Measurements from ENCODE around the gene MST1. TPM values are rescaled to one million over a fixed set of nuclear protein-coding genes. Genes with fewer than 3 reads are reported as not detected.

MST1 gene
- total RNA-seq, 2 experiments from 2014 or later: 10.7 to 13.1 TPM

DNA sequence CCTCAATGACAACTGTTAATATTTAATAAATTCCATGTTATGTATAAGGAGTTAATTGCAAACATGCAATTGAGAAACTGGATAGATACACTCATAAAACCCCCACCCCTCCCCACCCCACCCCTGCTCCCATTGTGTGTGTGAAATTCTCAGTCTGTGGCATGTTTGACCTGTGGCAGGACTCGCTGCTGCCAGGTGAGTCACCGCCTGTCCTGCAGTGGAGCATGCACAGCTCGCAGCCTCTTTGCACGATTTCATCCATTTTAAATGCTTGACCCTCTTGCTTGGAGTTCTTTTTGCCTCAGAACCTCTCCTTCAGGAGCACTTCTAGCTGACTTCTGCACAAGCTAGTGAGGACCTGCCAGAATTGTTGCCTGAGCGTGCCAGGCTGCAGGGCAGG lies 20.4 kb downstream of the MST1 start:
- DNase-seq: no peak
- intact Hi-C loops (cut with micrococcal nuclease): no loop called here
- Mint-ChIP-seq H3K9me3 (no peaks in the 10 kb centered on the region), H3K27ac (no peak overlapping the region), H3K4me3 (no peak overlapping the region), H3K4me1 (ENCODE audit: low read depth) (peaks cover 12% of the 10 kb centered on the region), H3K36me3 (ENCODE audit: low read depth) (no peaks in the 10 kb centered on the region), H3K27me3 (ENCODE audit: low read depth) (no peaks in the 10 kb centered on the region)
- CTCF ChIA-PET: interaction anchor here (1.1 to 5.4 kb wide), 2 partner anchors 102 to 130 kb away, joined by 3 to 171 read pairs; no protein-coding TSS in a partner anchor

DNA sequence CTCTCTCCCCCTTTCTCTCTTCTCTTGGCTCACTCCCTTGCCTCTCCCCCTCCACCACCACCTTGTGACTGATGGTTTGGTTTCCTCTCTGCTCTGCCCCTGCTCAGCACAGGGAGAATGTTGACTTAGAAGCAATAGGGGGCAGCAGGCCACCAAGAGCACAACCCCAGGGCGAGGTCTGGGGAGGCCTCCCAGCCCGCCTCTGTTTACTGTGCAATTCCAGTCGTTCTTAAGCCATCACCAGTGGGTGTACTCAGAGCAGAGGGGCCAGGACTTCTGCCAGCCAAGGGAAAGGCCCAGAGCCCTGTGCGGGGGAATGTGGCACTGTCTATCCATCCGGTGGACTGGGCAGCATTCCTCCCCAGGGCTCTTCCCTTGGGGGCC lies 20.9 kb downstream of the MST1 start:
- no peaks in the 10 kb centered on the region for H3K36me3 Mint-ChIP-seq (ENCODE audit: low read depth)
- no peak overlapping the region for H3K4me3 Mint-ChIP-seq
- no peak for DNase-seq
- H3K27me3 Mint-ChIP-seq (ENCODE audit: low read depth): no peaks in the 10 kb centered on the region
- H3K9me3 Mint-ChIP-seq: no peaks in the 10 kb centered on the region
- CTCF ChIA-PET: interaction anchor here (2.1 to 5.4 kb wide), 2 partner anchors 129 kb away, joined by 10 to 171 read pairs; no protein-coding TSS in a partner anchor
- no peak overlapping the region for H3K27ac Mint-ChIP-seq
- intact Hi-C loops (cut with micrococcal nuclease): no loop called here
- peaks cover 10% of the 10 kb centered on the region for H3K4me1 Mint-ChIP-seq (ENCODE audit: low read depth)

DNA sequence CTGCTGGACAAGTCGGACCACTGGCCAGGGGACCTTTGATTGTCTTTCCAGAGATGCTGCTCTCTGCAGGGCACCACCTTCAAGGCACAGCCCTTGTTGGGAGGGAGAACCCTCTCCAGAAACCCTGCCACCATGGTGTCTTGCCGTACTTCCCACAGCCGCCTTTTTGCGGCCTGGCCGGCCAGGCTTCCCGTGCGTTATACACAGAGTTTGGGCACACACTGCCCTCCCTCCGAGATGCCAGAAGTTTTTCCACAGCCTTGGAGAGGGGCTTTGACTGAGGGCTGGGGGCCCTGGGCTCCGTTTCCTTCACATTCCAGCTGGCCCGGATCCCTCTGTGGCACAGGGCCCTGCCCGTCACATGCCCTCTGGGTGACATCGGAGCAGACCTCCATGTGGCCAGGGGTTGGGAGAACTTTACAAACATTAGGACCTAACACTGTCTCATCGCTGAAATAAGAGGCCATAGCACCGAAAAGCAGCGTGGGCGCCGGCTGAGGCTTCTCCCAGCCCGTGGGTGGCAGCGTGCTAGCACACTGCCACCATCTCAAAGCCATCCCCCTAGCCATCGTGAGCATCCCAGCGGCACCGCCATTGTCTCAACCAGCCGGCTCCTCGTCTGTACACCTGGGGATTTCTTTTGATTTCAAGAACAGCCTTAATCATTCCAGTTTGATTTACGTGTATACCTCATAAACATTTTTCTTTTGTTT lies 21.4 kb downstream of the MST1 start:
- Mint-ChIP-seq H3K4me1 (ENCODE audit: low read depth) (peaks cover 7% of the 10 kb centered on the region), H3K36me3 (ENCODE audit: low read depth) (no peaks in the 10 kb centered on the region), H3K27ac (no peak overlapping the region), H3K4me3 (no peak overlapping the region), H3K9me3 (no peaks in the 10 kb centered on the region), H3K27me3 (ENCODE audit: low read depth) (no peaks in the 10 kb centered on the region)
- no peak for DNase-seq
- CTCF ChIA-PET: interaction anchor here (2.1 kb wide), 1 partner anchor 128 kb away, joined by 10 read pairs; no protein-coding TSS in a partner anchor
- intact Hi-C loops (cut with micrococcal nuclease): no loop called here

DNA sequence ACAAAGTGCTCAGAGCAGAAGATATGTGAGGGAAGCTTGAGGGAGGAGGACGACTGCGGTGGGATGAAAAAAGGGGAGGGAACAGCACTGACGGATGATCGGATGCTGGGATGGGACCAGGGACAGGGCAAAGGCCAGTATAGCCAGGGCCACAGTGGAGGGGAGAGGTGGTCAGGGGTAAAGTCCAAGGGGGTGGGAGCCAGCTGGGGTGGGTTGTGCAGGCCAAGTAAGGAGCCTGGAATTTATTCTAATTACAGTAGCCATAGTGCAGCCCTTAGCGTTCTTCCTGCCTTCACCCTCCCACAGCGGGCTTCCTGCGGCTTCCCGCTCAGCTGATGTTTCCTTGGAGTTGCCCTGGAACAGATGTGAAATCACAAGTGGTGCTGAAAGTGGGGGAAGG lies 22.7 kb downstream of the MST1 start:
- Mint-ChIP-seq H3K4me3 (no peak overlapping the region), H3K9me3 (no peaks in the 10 kb centered on the region), H3K27ac (no peak overlapping the region), H3K27me3 (ENCODE audit: low read depth) (no peaks in the 10 kb centered on the region), H3K36me3 (ENCODE audit: low read depth) (no peaks in the 10 kb centered on the region), H3K4me1 (ENCODE audit: low read depth) (no peaks in the 10 kb centered on the region)
- CTCF ChIA-PET: interaction anchor here (1.5 to 2.1 kb wide), 2 partner anchors 14 to 127 kb away, joined by 3 to 10 read pairs; no protein-coding TSS in a partner anchor
- intact Hi-C loops (cut with micrococcal nuclease): no loop called here
- DNase-seq: no peak

DNA sequence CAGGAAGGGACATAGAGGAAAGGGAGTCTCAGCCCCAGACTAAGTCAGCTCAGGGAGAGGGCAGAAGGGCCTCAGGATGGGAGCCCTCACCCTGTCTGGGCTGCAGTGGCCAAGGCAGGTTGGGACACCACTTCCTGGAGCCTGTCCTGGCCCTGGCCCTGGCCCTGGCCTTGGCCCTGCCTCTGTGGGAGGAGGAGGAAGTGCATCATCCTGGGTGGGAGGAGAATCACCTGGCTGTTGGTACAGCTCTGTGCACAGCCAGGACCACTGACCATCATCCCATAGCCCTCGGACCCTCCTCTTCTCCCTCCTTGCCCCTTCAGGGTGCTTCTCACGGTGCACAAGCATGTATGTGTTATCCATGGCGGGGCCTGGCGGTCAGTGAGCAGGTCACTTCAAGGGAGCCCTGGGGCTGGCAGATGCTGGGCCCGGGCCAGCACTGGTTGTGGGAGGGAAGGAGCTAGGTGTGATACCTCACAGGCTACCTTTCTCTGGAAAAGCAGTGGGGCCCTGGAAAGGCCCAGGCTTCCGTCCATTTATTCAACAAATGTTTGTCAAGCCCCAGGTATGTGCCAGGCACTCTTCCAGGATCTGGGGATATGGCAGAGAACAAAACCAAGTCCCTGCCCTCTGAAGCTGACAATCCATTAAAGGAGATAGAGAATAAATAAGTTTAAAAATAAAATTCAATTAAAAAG lies 23.3 kb downstream of the MST1 start:
- DNase-seq: no peak
- Mint-ChIP-seq H3K4me1 (ENCODE audit: low read depth) (no peaks in the 10 kb centered on the region), H3K27me3 (ENCODE audit: low read depth) (no peaks in the 10 kb centered on the region), H3K4me3 (no peak overlapping the region), H3K27ac (no peak overlapping the region), H3K9me3 (no peaks in the 10 kb centered on the region), H3K36me3 (ENCODE audit: low read depth) (no peaks in the 10 kb centered on the region)
- CTCF ChIA-PET: interaction anchor here (0.6 to 2.1 kb wide), 3 partner anchors 13 to 542 kb away, joined by 3 to 10 read pairs (median 4); no protein-coding TSS in a partner anchor
- intact Hi-C loops (cut with micrococcal nuclease): no loop called here

DNA sequence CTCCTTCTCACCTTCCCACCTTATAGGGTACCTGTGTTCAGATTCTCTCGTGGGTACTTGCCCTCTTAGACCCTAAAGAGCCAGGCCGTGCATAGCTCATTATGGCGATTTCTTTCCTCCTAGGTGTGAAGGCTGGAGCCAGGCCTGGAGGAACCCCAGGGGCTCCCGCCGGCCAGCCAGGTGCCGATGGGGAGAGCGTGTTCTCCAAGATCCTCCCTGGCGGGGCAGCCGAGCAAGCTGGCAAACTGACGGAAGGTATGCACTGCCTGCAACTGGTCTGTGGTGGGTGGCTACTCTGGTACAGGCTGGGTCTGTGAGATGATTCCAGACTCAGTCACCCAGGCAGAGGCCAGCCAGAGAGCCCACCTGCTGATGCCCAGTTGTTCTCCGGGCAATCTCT lies 25.0 kb downstream of the MST1 start:
- no peaks in the 10 kb centered on the region for H3K4me1 Mint-ChIP-seq (ENCODE audit: low read depth)
- DNase-seq: no peak
- H3K9me3 Mint-ChIP-seq: no peaks in the 10 kb centered on the region
- no peaks in the 10 kb centered on the region for H3K27me3 Mint-ChIP-seq (ENCODE audit: low read depth)
- H3K36me3 Mint-ChIP-seq (ENCODE audit: low read depth): no peaks in the 10 kb centered on the region
- H3K27ac Mint-ChIP-seq: no peak overlapping the region
- intact Hi-C loops (cut with micrococcal nuclease): no loop called here
- H3K4me3 Mint-ChIP-seq: no peak overlapping the region
- CTCF ChIA-PET: interaction anchor here (1.3 kb wide), 1 partner anchor 124 kb away, joined by 6 read pairs; no protein-coding TSS in a partner anchor

DNA sequence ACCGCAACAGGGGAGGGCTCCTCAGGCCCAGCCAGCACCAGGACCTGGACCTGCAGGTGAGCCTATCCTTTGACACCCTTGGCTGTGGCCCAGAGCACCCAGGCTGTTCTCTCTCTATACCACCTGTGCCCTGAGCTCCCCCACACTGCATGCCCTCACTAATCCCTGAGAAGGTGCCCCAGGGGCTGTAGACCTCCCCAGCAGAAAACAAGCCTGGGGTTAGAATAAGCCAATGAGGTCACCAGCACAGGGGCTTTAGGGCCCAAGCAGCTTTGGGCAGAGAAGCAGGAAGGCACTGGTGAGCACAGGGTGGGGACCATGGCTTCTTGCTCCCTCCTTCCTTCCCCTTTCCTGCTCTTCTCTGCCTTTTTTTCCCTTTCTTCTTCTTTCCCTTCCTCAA lies 25.4 kb downstream of the MST1 start:
- no peak overlapping the region for H3K4me3 Mint-ChIP-seq
- no peaks in the 10 kb centered on the region for H3K36me3 Mint-ChIP-seq (ENCODE audit: low read depth)
- no peaks in the 10 kb centered on the region for H3K4me1 Mint-ChIP-seq (ENCODE audit: low read depth)
- intact Hi-C loops (cut with micrococcal nuclease): no loop called here
- no peak for DNase-seq
- H3K27me3 Mint-ChIP-seq (ENCODE audit: low read depth): no peaks in the 10 kb centered on the region
- no peaks in the 10 kb centered on the region for H3K9me3 Mint-ChIP-seq
- H3K27ac Mint-ChIP-seq: no peak overlapping the region
- CTCF ChIA-PET: interaction anchor here (1.3 kb wide), 1 partner anchor 124 kb away, joined by 6 read pairs; no protein-coding TSS in a partner anchor

DNA sequence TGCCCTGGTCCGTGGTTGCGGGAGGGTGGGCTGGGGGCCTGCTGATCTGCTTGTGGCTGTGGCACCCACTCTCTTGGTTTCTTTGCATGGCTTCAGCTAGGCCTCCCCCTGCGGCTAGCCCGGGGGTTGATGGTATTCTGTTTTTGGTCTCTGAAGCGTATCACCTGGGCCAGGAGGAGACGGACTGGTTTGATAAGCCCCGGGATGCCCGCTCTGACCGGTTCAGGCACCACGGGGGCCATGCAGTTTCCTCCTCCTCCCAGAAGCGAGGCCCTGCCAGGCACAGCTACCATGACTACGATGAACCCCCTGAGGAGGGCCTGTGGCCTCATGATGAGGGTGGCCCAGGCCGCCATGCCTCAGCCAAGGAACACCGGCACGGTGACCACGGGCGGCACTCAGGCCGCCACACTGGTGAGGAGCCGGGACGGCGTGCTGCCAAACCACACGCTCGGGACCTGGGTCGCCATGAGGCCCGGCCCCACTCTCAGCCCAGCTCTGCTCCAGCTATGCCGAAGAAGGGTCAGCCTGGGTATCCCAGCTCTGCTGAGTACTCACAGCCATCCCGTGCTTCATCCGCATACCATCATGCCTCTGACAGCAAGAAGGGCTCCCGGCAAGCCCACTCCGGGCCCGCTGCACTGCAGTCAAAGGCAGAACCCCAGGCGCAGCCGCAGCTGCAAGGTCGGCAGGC lies 26.4 kb downstream of the MST1 start:
- intact Hi-C loops (cut with micrococcal nuclease): no loop called here
- no peak overlapping the region for H3K27ac Mint-ChIP-seq
- CTCF ChIA-PET: interaction anchor here (1.3 kb wide), 1 partner anchor 123 kb away, joined by 6 read pairs; no protein-coding TSS in a partner anchor
- H3K27me3 Mint-ChIP-seq (ENCODE audit: low read depth): no peaks in the 10 kb centered on the region
- no peaks in the 10 kb centered on the region for H3K4me1 Mint-ChIP-seq (ENCODE audit: low read depth)
- DNase-seq: no peak
- no peaks in the 10 kb centered on the region for H3K36me3 Mint-ChIP-seq (ENCODE audit: low read depth)
- H3K9me3 Mint-ChIP-seq: no peaks in the 10 kb centered on the region
- H3K4me3 Mint-ChIP-seq: no peak overlapping the region

DNA sequence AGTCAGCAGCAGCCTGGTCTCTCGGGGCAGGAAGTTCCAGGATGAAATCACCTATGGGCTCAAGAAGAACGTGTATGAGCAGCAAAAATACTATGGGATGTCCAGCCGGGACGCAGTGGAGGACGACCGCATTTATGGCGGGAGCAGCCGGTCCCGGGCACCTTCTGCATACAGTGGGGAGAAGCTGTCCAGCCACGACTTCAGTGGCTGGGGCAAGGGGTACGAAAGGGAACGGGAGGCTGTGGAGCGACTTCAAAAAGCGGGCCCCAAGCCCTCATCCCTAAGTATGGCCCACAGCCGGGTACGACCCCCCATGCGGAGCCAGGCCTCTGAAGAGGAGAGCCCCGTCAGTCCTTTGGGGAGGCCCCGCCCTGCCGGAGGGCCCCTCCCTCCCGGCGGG lies 27.3 kb downstream of the MST1 start:
- Mint-ChIP-seq H3K9me3 (no peaks in the 10 kb centered on the region), H3K36me3 (ENCODE audit: low read depth) (no peaks in the 10 kb centered on the region), H3K27me3 (ENCODE audit: low read depth) (no peaks in the 10 kb centered on the region), H3K4me1 (ENCODE audit: low read depth) (no peaks in the 10 kb centered on the region), H3K4me3 (no peak overlapping the region), H3K27ac (no peak overlapping the region)
- CTCF ChIA-PET: no interaction called here
- DNase-seq: no peak
- intact Hi-C loops (cut with micrococcal nuclease): no loop called here

DNA sequence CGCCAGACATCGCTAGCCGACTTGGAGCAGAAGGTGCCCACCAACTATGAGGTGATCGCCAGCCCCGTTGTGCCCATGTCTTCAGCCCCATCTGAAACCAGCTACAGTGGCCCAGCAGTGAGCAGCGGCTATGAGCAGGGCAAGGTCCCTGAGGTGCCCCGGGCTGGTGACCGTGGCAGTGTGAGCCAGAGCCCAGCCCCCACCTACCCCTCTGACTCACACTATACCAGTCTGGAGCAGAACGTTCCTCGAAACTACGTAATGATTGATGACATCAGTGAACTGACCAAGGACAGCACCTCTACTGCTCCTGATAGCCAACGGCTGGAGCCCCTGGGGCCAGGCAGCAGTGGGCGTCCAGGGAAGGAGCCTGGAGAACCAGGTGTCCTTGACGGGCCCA lies 28.0 kb downstream of the MST1 start:
- Mint-ChIP-seq H3K9me3 (no peaks in the 10 kb centered on the region), H3K4me1 (ENCODE audit: low read depth) (no peaks in the 10 kb centered on the region), H3K27me3 (ENCODE audit: low read depth) (peaks cover 3% of the 10 kb centered on the region), H3K27ac (no peak overlapping the region), H3K4me3 (no peak overlapping the region), H3K36me3 (ENCODE audit: low read depth) (no peaks in the 10 kb centered on the region)
- intact Hi-C loops (cut with micrococcal nuclease): no loop called here
- DNase-seq: no peak
- CTCF ChIA-PET: interaction anchor here (0.5 kb wide), 1 partner anchor 579 kb away, joined by 4 read pairs; no protein-coding TSS in a partner anchor

DNA sequence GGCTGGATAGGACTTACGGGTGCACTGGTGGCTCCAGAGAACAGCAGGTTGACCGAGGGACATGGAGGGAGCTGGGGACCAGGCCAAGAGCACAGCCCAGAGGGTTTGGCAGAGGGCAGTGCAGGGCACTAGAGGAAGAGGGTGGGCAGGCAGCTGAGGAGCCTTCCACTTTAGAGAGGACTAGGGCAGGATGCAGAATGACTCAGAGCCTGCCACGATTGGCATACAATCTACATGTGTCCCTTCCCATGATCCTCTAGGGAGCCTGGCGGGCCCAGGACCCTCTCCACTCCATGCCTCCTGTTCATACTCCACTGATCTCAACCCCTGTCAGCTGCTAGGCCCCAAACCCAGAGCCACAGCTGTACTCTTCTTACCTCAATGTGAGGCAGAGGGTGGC lies 29.5 kb downstream of the MST1 start:
- CTCF ChIA-PET: interaction anchor here (1.3 to 1.5 kb wide), 2 partner anchors 12 to 120 kb away, joined by 3 to 9 read pairs; no protein-coding TSS in a partner anchor
- intact Hi-C loops (cut with micrococcal nuclease): no loop called here
- Mint-ChIP-seq H3K27ac (no peak overlapping the region), H3K4me3 (no peak overlapping the region), H3K36me3 (ENCODE audit: low read depth) (no peaks in the 10 kb centered on the region), H3K4me1 (ENCODE audit: low read depth) (no peaks in the 10 kb centered on the region), H3K9me3 (no peaks in the 10 kb centered on the region), H3K27me3 (ENCODE audit: low read depth) (peaks cover 3% of the 10 kb centered on the region)
- no peak for DNase-seq

DNA sequence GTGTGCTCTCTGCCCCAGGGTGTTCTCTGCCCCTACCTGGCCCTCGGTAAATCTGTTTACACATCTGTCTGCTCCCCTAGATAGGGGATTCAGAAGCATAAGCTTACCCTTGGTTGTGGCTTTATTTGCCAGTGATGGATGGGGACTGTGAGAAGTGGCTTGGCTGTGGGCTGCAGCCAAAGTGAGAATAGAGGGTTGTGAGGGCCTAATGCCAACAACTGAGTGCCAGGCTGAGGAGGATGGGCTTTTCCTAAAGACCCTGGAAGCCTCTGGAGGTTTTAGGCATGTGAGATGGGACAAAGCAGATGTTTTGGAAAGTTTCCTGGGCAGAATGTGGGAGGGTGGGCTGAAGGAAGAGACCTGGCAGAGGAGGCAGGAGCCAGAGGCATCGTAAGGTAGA lies 30.6 kb downstream of the MST1 start:
- no peaks in the 10 kb centered on the region for H3K4me1 Mint-ChIP-seq (ENCODE audit: low read depth)
- H3K36me3 Mint-ChIP-seq (ENCODE audit: low read depth): no peaks in the 10 kb centered on the region
- H3K27me3 Mint-ChIP-seq (ENCODE audit: low read depth): peaks cover 3% of the 10 kb centered on the region
- H3K9me3 Mint-ChIP-seq: no peaks in the 10 kb centered on the region
- intact Hi-C loops (cut with micrococcal nuclease): no loop called here
- CTCF ChIA-PET: no interaction called here
- no peak overlapping the region for H3K27ac Mint-ChIP-seq
- no peak overlapping the region for H3K4me3 Mint-ChIP-seq
- no peak for DNase-seq

Data from activated naive CD4-positive, alpha-beta T cell treated with anti-CD3 and anti-CD28 coated beads for 36 hours (primary cell).